Erythroblast (primary cell): Measurements from ENCODE around the gene GABRG2.

Experiments used
- DNase-seq, 2 experiments: peaks; one replicate each; lab custom pipeline; 2025; lab: John Stamatoyannopoulos, UW
- GATA1 ChIP-seq: IDR thresholded peaks from 2 replicates; pipeline ENCODE4 v1.6.1; 2011; ENCODE audit warnings: low read depth, mild to moderate bottlenecking, control low read depth, low read length, moderate library complexity
- POLR2A ChIP-seq: IDR thresholded peaks from 2 replicates; pipeline ENCODE4 v1.6.1; 2011; ENCODE audit warnings: mild to moderate bottlenecking, low read length

GABRG2 gene

DNA sequence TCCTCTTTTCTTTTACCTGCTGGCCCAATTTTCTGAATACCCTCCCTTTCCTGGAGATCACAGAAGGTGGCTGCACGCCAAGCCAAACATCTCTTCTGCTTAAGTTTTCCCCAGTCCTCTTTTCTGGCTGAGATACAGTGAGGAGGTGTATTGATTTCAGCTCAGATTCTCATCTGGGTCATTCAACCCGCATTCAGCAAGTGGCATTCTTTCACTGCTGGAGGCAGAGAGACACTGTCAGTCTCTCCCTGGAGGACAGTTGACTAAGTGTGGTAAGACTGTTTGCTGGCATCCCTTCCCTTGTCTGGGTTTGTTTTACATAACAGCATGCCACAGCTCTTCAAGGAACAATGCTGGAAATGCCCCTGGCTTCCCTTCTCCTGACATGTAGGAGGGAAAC lies 60.5 kb downstream of the GABRG2 start:
- no peak for DNase-seq
- TF ChIP-seq POLR2A: no peak
- no peak for TF ChIP-seq GATA1

DNA sequence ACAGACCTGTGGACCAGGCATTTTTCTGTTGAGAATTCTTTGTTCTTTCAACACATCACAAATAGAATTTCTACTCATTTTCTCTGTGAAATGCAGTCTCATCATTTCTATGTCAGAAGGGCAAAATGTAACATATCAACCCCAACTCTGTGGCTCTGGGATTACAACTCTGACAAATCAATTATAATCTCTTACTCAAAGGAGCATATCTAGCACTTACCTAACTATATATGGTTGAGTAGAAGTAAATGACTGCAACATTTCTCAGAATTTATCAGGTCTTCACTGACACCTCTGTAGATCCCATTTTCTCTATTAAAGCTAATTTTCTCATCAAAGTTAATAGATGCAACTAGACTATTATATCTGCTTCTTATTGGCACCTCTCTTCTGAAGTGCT lies 64.8 kb downstream of the GABRG2 start:
- TF ChIP-seq GATA1 (no peak), POLR2A (no peak)
- no peak for DNase-seq

DNA sequence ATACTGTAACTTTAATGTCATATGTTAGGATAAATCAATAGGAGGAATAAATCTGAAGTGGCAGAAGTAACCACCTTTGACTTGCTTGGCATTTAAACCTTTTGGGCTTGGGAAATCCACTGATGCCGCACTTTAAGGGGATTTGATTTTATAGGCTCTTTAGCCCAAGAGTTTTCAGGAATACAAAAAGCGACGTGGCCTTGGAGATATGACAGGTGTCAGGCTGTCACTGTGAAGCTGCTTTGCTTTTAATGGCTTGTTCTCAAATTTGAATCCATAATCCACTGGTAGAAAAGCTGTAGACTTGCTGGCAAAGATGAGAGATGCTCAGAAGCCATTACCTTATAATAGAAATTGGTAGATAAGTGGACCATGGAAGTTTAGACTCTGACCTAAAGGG lies 71.6 kb downstream of the GABRG2 start:
- no peak for TF ChIP-seq GATA1
- no peak for TF ChIP-seq POLR2A
- DNase-seq: no peak

DNA sequence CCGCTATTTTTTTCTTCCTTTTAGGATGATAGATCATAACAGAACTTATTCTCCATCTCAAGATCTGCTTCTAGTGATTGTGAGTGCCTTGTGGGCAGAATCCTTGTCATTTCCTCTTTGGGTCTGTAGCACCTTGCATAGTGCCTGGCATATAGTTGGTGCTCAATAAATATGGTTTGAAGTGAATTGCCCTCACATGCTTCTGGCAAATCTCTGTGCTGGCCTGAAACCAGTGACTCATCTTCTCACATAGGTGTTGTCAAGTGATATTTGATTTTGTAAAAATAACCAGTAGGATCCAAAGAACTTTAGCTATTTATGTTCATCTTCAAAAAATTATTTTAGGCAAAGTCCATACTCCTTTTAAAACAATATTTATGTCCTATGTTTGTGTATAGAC lies 86.7 kb downstream of the GABRG2 start:
- TF ChIP-seq POLR2A (no peak), GATA1 (no peak)
- no peak for DNase-seq

DNA sequence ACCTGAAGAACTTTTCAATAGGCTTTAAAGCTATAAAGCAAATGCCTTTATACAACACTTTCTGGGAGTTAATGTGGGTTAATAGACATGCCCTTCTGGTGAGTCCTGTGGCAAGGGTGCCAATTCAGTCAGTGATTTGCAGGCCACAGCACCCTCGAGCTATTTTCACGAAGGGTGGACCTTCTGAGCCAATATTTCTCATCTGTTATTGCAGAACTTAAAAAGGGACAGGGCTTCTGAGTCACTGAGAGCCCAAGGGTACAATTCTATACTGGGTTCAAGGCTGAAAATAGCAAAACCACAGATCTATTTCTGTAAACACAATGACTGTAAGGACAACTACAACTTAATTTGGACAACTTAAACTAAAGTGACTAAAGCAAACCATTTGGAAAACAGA lies 92.8 kb downstream of the GABRG2 start:
- DNase-seq: no peak
- TF ChIP-seq GATA1 (no peak), POLR2A (no peak)

DNA sequence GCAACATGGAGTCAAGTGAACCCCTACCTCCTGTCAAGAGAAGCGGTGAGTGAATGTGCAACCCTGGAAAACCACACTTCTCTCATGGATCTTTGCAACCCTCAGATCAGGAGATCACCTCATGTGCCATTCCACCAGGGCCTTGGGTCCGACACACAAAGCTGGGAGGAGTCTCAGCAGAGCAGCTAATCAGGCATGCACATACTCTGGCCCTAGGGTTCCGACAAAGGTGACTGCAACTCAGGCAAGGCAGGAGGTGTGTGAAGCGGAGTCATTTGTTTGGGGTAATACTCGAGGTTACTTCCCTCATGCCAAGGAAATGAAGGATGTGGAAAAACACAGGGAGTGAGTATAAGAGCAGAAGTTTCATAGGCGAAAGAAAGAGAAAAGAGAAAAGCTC lies 96.1 kb downstream of the GABRG2 start:
- TF ChIP-seq POLR2A (no peak), GATA1 (no peak)
- no peak for DNase-seq

DNA sequence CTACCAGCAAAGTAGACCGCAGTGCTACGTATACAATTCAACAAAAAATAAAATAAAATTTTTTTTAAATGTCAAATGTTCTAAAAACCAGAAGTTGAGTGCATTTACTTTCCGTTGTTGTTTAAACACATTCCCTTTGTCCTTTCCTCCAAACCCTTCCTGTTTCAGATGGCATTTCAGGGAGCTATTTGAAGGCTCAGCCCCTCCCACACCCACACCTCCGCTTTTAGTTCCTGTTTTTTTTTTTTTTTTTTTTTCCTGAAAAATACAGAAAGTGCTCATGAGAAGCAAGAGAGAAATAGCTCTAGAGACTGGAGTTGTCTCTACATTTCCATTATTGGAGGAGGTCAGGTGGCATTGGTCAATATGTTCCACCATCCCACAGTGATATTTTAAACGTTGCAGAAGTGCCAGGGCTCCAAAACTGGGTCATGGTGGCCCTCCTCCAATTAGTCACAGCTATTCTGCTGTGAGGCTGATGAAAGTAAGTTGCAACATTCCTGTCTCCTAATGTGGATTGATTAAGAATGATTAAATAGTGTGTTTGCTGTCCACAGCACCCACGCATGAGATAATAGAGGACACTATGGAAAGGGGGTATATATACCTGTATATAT lies 106.9 kb downstream of the GABRG2 start:
- DNase-seq: no peak
- TF ChIP-seq GATA1 (no peak), POLR2A (no peak)

DNA sequence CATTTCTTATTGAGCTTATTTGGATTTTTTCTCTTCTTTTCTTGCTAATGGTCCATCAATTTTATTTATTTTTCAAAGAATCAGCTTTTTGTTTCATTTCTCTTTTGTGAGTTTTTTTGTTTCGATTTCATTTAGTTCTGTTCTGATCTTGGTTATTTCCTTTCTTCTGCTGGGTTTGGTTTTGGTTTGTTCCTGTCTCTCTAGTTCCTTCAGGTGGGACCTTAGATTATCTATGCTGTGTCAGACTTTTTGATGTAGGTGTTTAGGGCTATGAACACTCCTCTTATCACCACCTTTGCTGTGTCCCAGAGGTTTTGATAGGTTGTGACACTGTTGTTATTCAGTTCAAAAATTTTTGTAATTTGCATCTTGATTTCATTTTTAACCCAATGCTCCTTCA lies 119.8 kb downstream of the GABRG2 start:
- TF ChIP-seq POLR2A (no peak), GATA1 (no peak)
- no peak for DNase-seq

DNA sequence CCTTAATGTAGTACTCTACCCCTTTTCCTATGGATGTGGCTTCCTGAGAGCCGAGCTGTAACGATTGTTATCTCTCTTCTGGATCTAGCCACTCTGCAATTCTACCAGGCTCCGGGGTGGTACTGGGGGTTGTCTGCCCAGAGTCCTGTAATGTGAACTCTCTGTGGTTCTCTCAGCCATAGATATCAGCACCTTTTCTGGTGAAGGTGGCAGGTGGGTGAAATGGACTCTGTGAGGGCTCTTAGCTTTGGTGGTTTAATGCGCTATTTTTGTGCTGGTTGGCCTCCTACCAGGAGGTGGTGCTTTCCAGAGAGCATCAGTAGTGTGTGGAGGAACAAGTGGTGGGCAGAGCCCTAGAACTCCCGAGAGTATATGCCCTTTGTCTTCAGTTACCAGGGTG lies 122.1 kb downstream of the GABRG2 start:
- no peak for DNase-seq
- TF ChIP-seq POLR2A (no peak), GATA1 (no peak)

DNA sequence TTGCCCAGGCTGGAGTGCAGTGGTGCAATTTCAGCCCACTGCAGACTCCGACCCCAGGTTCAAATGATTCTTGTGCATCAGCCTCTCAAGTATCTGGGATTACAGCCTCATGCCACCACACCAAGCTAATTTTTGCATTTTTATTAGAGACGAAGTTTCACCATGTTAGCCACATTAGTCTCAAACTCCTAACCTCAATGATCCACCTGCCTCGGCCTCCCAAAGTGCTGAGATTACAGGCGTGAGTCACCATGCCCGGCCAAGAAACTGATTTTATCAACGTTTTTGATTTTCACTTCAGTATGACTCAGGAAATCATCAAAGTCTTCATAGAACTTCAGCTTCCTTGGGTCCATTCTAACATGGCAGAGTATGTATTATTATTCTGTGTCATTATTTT lies 125.4 kb downstream of the GABRG2 start:
- no peak for TF ChIP-seq POLR2A
- TF ChIP-seq GATA1: no peak
- DNase-seq: no peak

DNA sequence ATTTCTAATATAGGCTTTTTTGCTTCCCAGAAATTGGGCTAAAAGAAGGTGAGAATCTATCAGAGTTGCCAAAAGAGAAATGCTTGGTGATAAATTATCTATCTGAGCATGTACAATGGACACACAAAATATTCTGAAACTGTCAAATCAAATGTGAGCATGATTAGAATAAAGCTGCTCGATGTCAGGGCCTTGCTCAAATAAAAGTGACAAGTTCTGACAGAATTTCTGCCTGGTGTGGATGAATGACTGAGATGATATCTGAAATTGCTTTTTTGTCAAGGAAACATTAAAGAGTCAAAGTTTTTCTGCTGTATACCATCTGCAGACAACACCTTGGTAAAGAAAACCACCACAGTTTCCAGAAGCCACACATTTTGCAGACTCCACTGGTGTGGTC lies 128.8 kb downstream of the GABRG2 start:
- DNase-seq: no peak
- TF ChIP-seq GATA1 (no peak), POLR2A (no peak)

DNA sequence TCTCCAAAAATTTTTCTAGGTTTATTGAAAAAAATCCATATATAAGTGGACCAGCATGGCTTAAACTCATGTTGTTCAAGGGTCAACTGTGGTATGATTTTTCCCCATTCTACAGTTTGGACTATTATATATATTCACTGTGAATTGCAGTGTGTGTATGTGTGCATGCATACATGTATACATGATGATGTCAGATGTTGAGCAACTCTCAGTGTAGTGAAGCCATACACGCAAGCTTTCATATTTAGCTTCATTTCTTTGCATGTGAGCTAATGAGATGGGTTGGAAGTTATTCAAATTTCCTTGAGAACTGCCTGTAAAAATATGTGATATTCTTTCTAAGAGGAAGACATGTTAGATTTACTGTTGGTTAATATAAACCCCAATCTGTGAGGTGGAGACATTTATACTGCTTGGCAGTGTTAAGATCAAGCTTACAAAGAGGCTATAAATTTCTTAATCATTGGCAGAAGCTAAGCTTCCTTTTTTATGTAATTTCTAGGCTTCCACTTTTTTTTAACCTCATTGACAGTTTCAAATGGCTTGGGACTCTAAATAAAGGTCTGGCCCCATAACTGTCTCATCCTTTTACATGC lies 134.8 kb downstream of the GABRG2 start:
- TF ChIP-seq POLR2A (no peak), GATA1 (no peak)
- DNase-seq: no peak
